ENCODE measurements around the gene GJA5.

GJA5 gene

DNA sequence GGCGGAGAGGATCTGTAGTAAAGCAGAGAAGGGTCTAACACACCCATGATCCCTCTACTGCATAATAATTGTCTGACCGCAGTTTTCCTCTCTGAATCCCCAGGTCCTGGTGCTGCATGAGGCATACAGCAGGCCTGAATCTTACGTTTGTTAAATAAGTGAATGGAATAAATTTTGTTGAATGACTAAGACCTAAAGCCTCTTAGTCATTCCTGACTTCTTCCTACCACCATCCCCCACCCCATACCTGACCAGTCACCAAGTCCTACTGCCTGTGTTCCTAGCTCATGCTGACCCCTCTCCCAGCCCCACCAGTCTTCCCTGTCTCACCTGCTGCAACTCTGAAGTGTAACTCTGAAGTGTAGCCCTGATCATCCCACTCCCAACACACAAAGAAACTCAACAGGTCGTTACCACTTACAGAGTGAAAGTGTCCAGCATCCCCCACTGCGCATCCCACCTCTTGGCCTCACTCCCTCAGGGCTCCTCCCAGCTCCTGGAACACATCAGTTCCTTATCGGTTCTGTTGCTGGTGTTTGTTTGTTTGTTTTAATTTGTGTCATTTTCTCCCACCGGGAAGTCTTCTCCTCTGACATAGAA, 9.7 kb downstream of the GJA5 start:
- Histone ChIP-seq H3K36me3 (ENCODE audit: control insufficient read depth in 2 of 2, insufficient read depth in 2 of 2, low read length in 2 of 2) (no peaks in the 10 kb centered on the region), H3K4me3 (ENCODE audit: low read length in 2 of 2) (no peak overlapping the region), H3K9ac (ENCODE audit: low read depth in 1 of 2, low read length in 2 of 2) (no peak overlapping the region), H3K9me3 (ENCODE audit: control insufficient read depth in 2 of 2, low read length in 2 of 2) (no peaks in the 10 kb centered on the region), H3K27me3 (ENCODE audit: control insufficient read depth in 2 of 2, insufficient read depth in 2 of 2, low read length in 2 of 2) (no peaks in the 10 kb centered on the region), H3K27ac (ENCODE audit: low read depth in 2 of 2, low read length in 2 of 2) (no peak overlapping the region), H3K4me1 (ENCODE audit: control insufficient read depth in 2 of 2, insufficient read depth in 2 of 2, low read length in 2 of 2) (no peaks in the 10 kb centered on the region)

DNA sequence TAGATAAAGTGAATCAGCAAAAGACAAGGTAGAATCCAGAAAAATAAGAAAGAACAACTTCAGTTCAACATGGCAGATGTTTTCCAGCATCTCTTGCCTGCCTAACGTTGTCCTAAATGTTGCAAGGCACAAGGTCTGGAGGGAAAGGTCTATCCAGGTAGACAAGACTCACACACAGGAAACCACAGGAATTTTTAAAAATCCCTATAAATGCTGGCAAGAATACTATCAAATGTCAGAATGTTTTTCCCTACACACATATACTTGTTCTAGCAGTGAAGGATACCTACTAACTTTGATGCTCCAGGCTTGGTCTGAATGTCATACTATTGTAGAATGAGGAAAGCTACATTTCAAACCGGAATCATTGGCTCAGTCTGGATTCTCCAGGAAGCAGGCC, 10.6 kb downstream of the GJA5 start:
- H3K27ac ChIP-seq (ENCODE audit: low read depth in 2 of 2, low read length in 2 of 2), result no peak overlapping the region

DNA sequence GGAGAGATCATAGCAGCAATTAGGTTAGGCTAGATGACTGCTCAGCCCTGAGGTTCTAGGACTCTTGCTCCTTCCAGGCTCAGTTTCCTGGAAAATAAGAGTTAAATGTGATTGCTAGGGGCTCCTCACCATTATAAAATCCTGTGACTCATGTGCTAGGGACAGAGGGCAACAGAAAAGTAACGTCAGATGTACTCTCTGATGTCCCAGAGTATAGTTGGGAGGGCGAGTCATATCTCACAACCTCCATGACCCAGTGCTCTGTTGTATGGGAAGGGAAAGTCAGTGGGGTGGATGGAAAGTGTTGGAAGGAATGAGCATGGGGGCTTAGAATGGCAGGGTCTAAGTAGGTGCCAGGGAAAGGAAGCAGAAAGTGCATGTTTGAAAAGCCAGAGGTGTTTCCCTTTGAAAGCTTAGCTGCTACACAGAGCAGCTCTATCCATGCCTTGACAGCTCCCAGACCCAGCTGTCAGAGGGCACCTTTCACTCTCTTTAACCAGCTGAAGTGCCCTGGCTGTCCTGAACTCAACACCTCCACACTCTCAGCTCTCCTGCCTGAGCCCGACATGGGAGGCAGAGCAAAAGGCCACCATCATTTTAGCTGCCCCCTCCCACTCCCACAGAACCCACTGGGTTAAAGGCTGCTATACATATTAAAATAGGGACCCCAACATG, 11.6 kb downstream of the GJA5 start:
- H3K27ac ChIP-seq (ENCODE audit: low read depth in 2 of 2, low read length in 2 of 2), result no peak overlapping the region
- H3K36me3 ChIP-seq (ENCODE audit: control insufficient read depth in 2 of 2, insufficient read depth in 2 of 2, low read length in 2 of 2), result no peaks in the 10 kb centered on the region
- H3K9ac ChIP-seq (ENCODE audit: low read depth in 1 of 2, low read length in 2 of 2), result no peak overlapping the region
- H3K4me1 ChIP-seq (ENCODE audit: control insufficient read depth in 2 of 2, insufficient read depth in 2 of 2, low read length in 2 of 2), result no peaks in the 10 kb centered on the region
- no peak overlapping the region for H3K4me3 ChIP-seq (ENCODE audit: low read length in 2 of 2)
- H3K27me3 ChIP-seq (ENCODE audit: control insufficient read depth in 2 of 2, insufficient read depth in 2 of 2, low read length in 2 of 2), result no peaks in the 10 kb centered on the region
- H3K9me3 ChIP-seq (ENCODE audit: control insufficient read depth in 2 of 2, low read length in 2 of 2), result no peaks in the 10 kb centered on the region

More for the DNA sequence above, 10.6 kb downstream of the GJA5 start:
- Histone ChIP-seq H3K36me3 (ENCODE audit: control insufficient read depth in 2 of 2, insufficient read depth in 2 of 2, low read length in 2 of 2) (no peaks in the 10 kb centered on the region), H3K9me3 (ENCODE audit: control insufficient read depth in 2 of 2, low read length in 2 of 2) (no peaks in the 10 kb centered on the region), H3K4me3 (ENCODE audit: low read length in 2 of 2) (no peak overlapping the region), H3K27me3 (ENCODE audit: control insufficient read depth in 2 of 2, insufficient read depth in 2 of 2, low read length in 2 of 2) (no peaks in the 10 kb centered on the region), H3K4me1 (ENCODE audit: control insufficient read depth in 2 of 2, insufficient read depth in 2 of 2, low read length in 2 of 2) (no peaks in the 10 kb centered on the region), H3K9ac (ENCODE audit: low read depth in 1 of 2, low read length in 2 of 2) (no peak overlapping the region)

DNA sequence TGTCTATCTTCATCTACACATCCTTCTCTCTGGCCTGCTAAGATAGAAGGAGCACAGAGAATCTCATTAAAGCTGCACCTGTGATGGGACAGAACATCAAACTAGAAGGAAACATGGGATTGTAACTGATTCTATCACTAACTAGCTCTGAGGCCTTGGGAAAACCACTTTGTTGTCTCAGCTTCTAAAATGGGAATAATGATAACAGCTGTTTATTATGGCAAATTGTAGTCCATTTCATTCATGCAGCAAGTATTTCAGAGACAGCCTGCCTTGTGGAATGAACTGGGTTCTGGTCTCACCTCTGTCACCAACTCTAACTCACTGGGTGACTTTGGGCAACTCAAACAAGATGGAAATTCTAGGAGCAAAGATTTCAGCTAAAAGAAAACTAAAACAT, 12.4 kb downstream of the GJA5 start:
- H3K4me3 ChIP-seq (ENCODE audit: low read length in 2 of 2), result no peak overlapping the region
- H3K27ac ChIP-seq (ENCODE audit: low read depth in 2 of 2, low read length in 2 of 2), result no peak overlapping the region
- no peaks in the 10 kb centered on the region for H3K4me1 ChIP-seq (ENCODE audit: control insufficient read depth in 2 of 2, insufficient read depth in 2 of 2, low read length in 2 of 2)
- no peaks in the 10 kb centered on the region for H3K27me3 ChIP-seq (ENCODE audit: control insufficient read depth in 2 of 2, insufficient read depth in 2 of 2, low read length in 2 of 2)
- no peak overlapping the region for H3K9ac ChIP-seq (ENCODE audit: low read depth in 1 of 2, low read length in 2 of 2)
- no peaks in the 10 kb centered on the region for H3K36me3 ChIP-seq (ENCODE audit: control insufficient read depth in 2 of 2, insufficient read depth in 2 of 2, low read length in 2 of 2)
- H3K9me3 ChIP-seq (ENCODE audit: control insufficient read depth in 2 of 2, low read length in 2 of 2), result no peaks in the 10 kb centered on the region

DNA sequence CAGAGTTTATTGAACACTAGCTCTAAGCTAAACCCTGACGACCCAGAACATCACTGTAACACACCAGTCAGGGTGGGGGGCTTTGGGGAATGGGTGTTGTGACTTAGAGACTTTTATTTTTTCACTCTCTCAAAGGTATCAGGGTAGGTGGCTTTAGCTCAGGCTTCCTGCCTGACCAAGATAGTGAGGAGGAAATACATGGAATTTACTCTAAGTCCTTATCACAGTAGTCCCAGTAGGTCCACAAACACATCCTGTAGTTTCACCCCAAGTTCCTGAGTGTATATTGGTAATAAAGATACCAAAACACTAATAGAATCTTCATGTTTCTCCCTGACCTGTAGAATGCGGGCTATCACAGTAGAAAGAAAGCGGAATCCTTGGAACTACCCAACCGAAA, 15.1 kb downstream of the GJA5 start:
- H3K9ac ChIP-seq (ENCODE audit: low read depth in 1 of 2, low read length in 2 of 2), result no peak overlapping the region
- H3K27me3 ChIP-seq (ENCODE audit: control insufficient read depth in 2 of 2, insufficient read depth in 2 of 2, low read length in 2 of 2), result no peaks in the 10 kb centered on the region
- H3K9me3 ChIP-seq (ENCODE audit: control insufficient read depth in 2 of 2, low read length in 2 of 2), result no peaks in the 10 kb centered on the region
- H3K27ac ChIP-seq (ENCODE audit: low read depth in 2 of 2, low read length in 2 of 2), result no peak overlapping the region
- H3K36me3 ChIP-seq (ENCODE audit: control insufficient read depth in 2 of 2, insufficient read depth in 2 of 2, low read length in 2 of 2), result no peaks in the 10 kb centered on the region
- H3K4me1 ChIP-seq (ENCODE audit: control insufficient read depth in 2 of 2, insufficient read depth in 2 of 2, low read length in 2 of 2), result no peaks in the 10 kb centered on the region
- no peak overlapping the region for H3K4me3 ChIP-seq (ENCODE audit: low read length in 2 of 2)

DNA sequence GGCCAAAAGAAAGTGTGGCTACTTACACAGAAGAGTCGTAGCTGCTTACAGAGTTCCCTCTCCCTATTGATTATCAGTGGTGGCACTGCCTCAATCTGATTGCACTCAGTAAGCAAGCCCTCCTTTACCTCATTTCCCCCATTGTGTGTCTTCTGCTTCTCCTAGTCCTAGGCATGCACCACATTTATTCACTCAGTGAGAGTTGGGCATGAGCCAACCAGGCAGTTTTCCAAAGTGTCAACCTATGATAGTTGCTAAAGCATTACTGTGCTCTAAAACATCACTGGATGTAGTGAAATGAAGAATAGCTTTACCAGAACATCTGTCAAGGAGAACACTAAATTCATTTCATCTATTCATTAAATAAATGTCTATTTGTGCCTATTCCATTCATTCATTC, 19.3 kb downstream of the GJA5 start:
- H3K4me3 ChIP-seq (ENCODE audit: low read length in 2 of 2), result no peak overlapping the region
- no peaks in the 10 kb centered on the region for H3K4me1 ChIP-seq (ENCODE audit: control insufficient read depth in 2 of 2, insufficient read depth in 2 of 2, low read length in 2 of 2)
- H3K36me3 ChIP-seq (ENCODE audit: control insufficient read depth in 2 of 2, insufficient read depth in 2 of 2, low read length in 2 of 2), result no peaks in the 10 kb centered on the region
- H3K27ac ChIP-seq (ENCODE audit: low read depth in 2 of 2, low read length in 2 of 2), result no peak overlapping the region
- H3K9ac ChIP-seq (ENCODE audit: low read depth in 1 of 2, low read length in 2 of 2), result no peak overlapping the region
- no peaks in the 10 kb centered on the region for H3K27me3 ChIP-seq (ENCODE audit: control insufficient read depth in 2 of 2, insufficient read depth in 2 of 2, low read length in 2 of 2)
- no peaks in the 10 kb centered on the region for H3K9me3 ChIP-seq (ENCODE audit: control insufficient read depth in 2 of 2, low read length in 2 of 2)

DNA sequence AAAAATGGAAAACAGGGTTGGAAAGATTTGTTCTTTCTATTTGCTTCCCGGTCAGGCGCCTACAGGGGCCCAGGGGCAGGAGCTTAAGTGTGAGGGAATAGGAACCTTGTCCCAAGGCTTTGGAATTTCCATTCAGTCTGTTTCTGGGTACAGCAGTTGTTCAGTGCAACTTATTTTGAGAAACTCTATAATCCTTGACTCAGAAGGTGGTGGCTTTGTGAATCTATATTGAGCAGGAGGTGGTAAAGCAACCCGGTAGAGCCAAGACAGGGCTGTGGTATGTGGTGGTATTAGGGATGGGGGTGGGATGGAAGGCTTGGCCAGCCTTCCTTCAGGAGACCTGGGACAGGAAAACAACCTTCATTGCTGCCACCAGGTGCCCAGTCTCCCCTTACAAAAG, 20.0 kb downstream of the GJA5 start:
- H3K27ac ChIP-seq (ENCODE audit: low read depth in 2 of 2, low read length in 2 of 2), result no peak overlapping the region
- no peaks in the 10 kb centered on the region for H3K4me1 ChIP-seq (ENCODE audit: control insufficient read depth in 2 of 2, insufficient read depth in 2 of 2, low read length in 2 of 2)
- no peak overlapping the region for H3K9ac ChIP-seq (ENCODE audit: low read depth in 1 of 2, low read length in 2 of 2)
- no peak overlapping the region for H3K4me3 ChIP-seq (ENCODE audit: low read length in 2 of 2)
- no peaks in the 10 kb centered on the region for H3K36me3 ChIP-seq (ENCODE audit: control insufficient read depth in 2 of 2, insufficient read depth in 2 of 2, low read length in 2 of 2)
- H3K9me3 ChIP-seq (ENCODE audit: control insufficient read depth in 2 of 2, low read length in 2 of 2), result no peaks in the 10 kb centered on the region
- no peaks in the 10 kb centered on the region for H3K27me3 ChIP-seq (ENCODE audit: control insufficient read depth in 2 of 2, insufficient read depth in 2 of 2, low read length in 2 of 2)

DNA sequence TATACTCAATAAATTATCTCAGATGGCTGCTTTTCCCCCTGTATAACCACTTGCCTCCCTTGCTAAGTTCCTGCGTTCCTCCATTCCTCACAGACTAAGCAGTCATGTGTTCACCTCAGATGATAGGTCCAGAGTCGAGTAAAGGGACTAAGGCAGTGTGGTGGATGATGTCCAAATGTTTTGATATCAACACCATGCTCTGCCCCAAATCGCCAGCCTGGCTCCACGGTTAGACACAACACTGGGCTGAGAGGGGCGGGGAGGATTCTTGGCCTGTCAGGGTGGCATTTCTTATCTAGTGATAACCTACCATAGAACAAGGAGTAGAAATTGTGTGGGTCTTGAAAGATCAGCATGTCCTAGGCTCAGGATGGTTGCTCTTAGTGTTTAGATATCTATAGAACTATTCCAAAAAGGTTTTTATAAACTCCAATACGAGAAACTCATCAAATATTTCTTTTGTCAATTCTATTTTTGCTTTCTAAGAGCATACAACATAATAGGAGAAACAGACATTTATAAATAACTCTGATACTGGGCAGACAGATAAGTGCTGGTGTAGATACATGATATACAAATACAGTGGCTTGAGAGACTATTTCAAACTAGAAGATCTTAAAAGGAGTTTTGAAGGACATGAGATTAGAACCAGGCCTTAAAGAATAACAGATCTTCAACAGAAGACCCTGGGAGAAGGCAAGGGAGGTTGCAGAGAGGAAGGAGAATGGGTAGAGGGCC, 21.5 kb downstream of the GJA5 start:
- Histone ChIP-seq H3K4me1 (ENCODE audit: control insufficient read depth in 2 of 2, insufficient read depth in 2 of 2, low read length in 2 of 2) (no peaks in the 10 kb centered on the region), H3K27ac (ENCODE audit: low read depth in 2 of 2, low read length in 2 of 2) (no peak overlapping the region), H3K36me3 (ENCODE audit: control insufficient read depth in 2 of 2, insufficient read depth in 2 of 2, low read length in 2 of 2) (no peaks in the 10 kb centered on the region), H3K27me3 (ENCODE audit: control insufficient read depth in 2 of 2, insufficient read depth in 2 of 2, low read length in 2 of 2) (no peaks in the 10 kb centered on the region), H3K9ac (ENCODE audit: low read depth in 1 of 2, low read length in 2 of 2) (no peak overlapping the region), H3K4me3 (ENCODE audit: low read length in 2 of 2) (no peak overlapping the region), H3K9me3 (ENCODE audit: control insufficient read depth in 2 of 2, low read length in 2 of 2) (no peaks in the 10 kb centered on the region)

DNA sequence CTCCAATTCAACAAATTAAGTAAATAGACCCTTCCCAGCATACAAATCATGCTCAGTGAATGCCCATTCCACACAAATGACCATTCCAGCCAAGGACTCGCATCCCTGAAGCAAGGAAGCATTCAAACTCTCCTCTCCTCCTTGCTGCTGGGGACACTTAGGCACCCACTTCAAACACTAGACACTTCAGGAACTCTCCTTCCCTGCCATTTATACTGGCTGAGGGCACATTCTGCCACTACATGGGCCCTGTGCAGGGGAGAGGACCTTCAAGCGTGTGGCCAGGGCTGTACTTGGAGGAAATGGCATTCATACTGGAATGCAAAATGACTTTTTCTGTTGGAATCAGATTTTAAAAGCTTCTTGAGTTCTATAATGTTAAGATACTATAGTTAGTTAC, 22.3 kb downstream of the GJA5 start:
- no peak overlapping the region for H3K4me3 ChIP-seq (ENCODE audit: low read length in 2 of 2)
- H3K36me3 ChIP-seq (ENCODE audit: control insufficient read depth in 2 of 2, insufficient read depth in 2 of 2, low read length in 2 of 2), result no peaks in the 10 kb centered on the region
- H3K9ac ChIP-seq (ENCODE audit: low read depth in 1 of 2, low read length in 2 of 2), result no peak overlapping the region
- H3K4me1 ChIP-seq (ENCODE audit: control insufficient read depth in 2 of 2, insufficient read depth in 2 of 2, low read length in 2 of 2), result no peaks in the 10 kb centered on the region
- no peaks in the 10 kb centered on the region for H3K27me3 ChIP-seq (ENCODE audit: control insufficient read depth in 2 of 2, insufficient read depth in 2 of 2, low read length in 2 of 2)
- H3K9me3 ChIP-seq (ENCODE audit: control insufficient read depth in 2 of 2, low read length in 2 of 2), result no peaks in the 10 kb centered on the region
- no peak overlapping the region for H3K27ac ChIP-seq (ENCODE audit: low read depth in 2 of 2, low read length in 2 of 2)

DNA sequence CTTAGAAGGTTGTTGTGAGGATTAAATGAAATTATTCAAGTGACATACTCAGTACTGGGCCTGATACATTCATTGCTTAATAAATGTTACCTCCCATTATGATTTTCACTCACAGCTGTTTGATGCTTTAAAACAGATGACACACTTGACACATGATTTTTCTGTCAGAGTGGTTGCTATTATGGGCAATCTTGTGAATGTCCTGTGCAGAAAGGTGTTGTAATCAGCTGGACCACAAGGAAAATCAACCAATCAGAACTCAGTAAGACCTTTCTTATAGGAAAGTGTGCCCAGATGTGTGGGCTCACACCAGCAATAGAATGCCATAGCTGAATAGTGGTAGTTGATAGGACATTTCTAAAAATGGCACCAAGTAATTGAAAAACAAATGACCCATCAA, 23.5 kb downstream of the GJA5 start:
- no peaks in the 10 kb centered on the region for H3K4me1 ChIP-seq (ENCODE audit: control insufficient read depth in 2 of 2, insufficient read depth in 2 of 2, low read length in 2 of 2)
- no peak overlapping the region for H3K4me3 ChIP-seq (ENCODE audit: low read length in 2 of 2)
- no peaks in the 10 kb centered on the region for H3K9me3 ChIP-seq (ENCODE audit: control insufficient read depth in 2 of 2, low read length in 2 of 2)
- H3K27me3 ChIP-seq (ENCODE audit: control insufficient read depth in 2 of 2, insufficient read depth in 2 of 2, low read length in 2 of 2), result no peaks in the 10 kb centered on the region
- H3K9ac ChIP-seq (ENCODE audit: low read depth in 1 of 2, low read length in 2 of 2), result no peak overlapping the region
- no peak overlapping the region for H3K27ac ChIP-seq (ENCODE audit: low read depth in 2 of 2, low read length in 2 of 2)
- H3K36me3 ChIP-seq (ENCODE audit: control insufficient read depth in 2 of 2, insufficient read depth in 2 of 2, low read length in 2 of 2), result no peaks in the 10 kb centered on the region

Data from mucosa of rectum (tissue), 2 donors.